Measurements from ENCODE around the gene MCMBP.

- TF ChIP-seq CTCF (conservative IDR thresholded peaks at IDR 0.05; ENCODE audit: low read length) = no peak
- TF ChIP-seq EZH2phosphoT487 (IDR thresholded peaks at IDR 0.05; ENCODE audit: borderline replicate concordance) = no peak
Observed at GRCh38 chr10:119803264-119803663, 69.4 kb downstream of the MCMBP start.
